Activated CD4-positive, alpha-beta T cell treated with anti-CD3 and anti-CD28 coated beads for 24 hours (primary cell): ENCODE measurements around the gene RNF149.
"Not testable (repeated sequence)": the region's sequence is repeated elsewhere in the genome, so short reads cannot be mapped to it uniquely, and the experiment has no call there.

Experiments used
- DNase-seq, 2 donors: peaks; one replicate each; pipeline ENCODE4 v3.0.0-alpha.2; 2020; ENCODE audit warnings: low read depth in 2 of 2

The RNF149 gene

GRCh38 chr2:101308432-101309210 is at the start of gene RNF149:
RNF149 (minus strand) TSS chr2:101308701; CDS start chr2:101308588, 113 bp downstream.
- DNase-seq: peak; percentile 83 to 84

GRCh38 chr2:101357376-101357775 is 48.9 kb upstream of the RNF149 start:
- no peak for DNase-seq

- no peak for DNase-seq
Measured at GRCh38 chr2:101356521-101356920, 48.0 kb upstream of the RNF149 start.

GRCh38 chr2:101356055-101356454 is 47.6 kb upstream of the RNF149 start:
- DNase-seq: no peak

- no peak for DNase-seq
Measured at GRCh38 chr2:101355401-101356054, 47.0 kb upstream of the RNF149 start.

GRCh38 chr2:101354420-101355311 is 46.2 kb upstream of the RNF149 start:
- DNase-seq: no peak

- not testable (repeated sequence) for DNase-seq
Measured at GRCh38 chr2:101352631-101353030, 44.1 kb upstream of the RNF149 start.

GRCh38 chr2:101351207-101351606 is 42.7 kb upstream of the RNF149 start:
- DNase-seq: no peak

GRCh38 chr2:101349893-101350662 is 41.6 kb upstream of the RNF149 start:
- DNase-seq: no peak

GRCh38 chr2:101348883-101349282 is 40.4 kb upstream of the RNF149 start:
- DNase-seq: no peak

- DNase-seq: no peak
Measured at GRCh38 chr2:101346909-101347308, 38.4 kb upstream of the RNF149 start.

- no peak for DNase-seq
Measured at GRCh38 chr2:101344137-101344536, 35.6 kb upstream of the RNF149 start.

GRCh38 chr2:101342625-101343008 is 34.1 kb upstream of the RNF149 start:
- DNase-seq: no peak

GRCh38 chr2:101341901-101342624 is 33.6 kb upstream of the RNF149 start:
- peak; percentile 69 to 72 for DNase-seq

GRCh38 chr2:101341421-101341820 is 32.9 kb upstream of the RNF149 start:
- peak in 1 of 2 donors; percentile 29 for DNase-seq

- no peak for DNase-seq
Measured at GRCh38 chr2:101340141-101340551, 31.6 kb upstream of the RNF149 start.

- no peak for DNase-seq
Measured at GRCh38 chr2:101339266-101339880, 30.9 kb upstream of the RNF149 start.

- no peak for DNase-seq
Measured at GRCh38 chr2:101337877-101338276, 29.4 kb upstream of the RNF149 start.

- DNase-seq: no peak
Measured at GRCh38 chr2:101332885-101333766, 24.6 kb upstream of the RNF149 start.
